Ectodermal cell (in vitro differentiated cells): ENCODE measurements around the gene MTURN. TPM values are rescaled to one million over a fixed set of nuclear protein-coding genes. Genes with fewer than 3 reads are reported as not detected.
"Not testable (repeated sequence)": the region's sequence is repeated elsewhere in the genome, so short reads cannot be mapped to it uniquely, and the experiment has no call there.

Source experiments
- H3K27ac ChIP-seq: 2 replicates; pipeline ENCODE4 v1.7.0; 2013; ENCODE audit warnings: mild to moderate bottlenecking, low read depth, low read length; ENCODE audit not compliant: insufficient read depth, poor library complexity, severe bottlenecking
- H3K27me3 ChIP-seq: 2 replicates; pipeline ENCODE4 v1.7.0; 2013; ENCODE audit warnings: mild to moderate bottlenecking, low read length; ENCODE audit not compliant: insufficient read depth, control insufficient read depth, poor library complexity, severe bottlenecking
- H3K36me3 ChIP-seq: one replicate; pipeline ENCODE4 v1.7.0; 2013; ENCODE audit warnings: low read length; ENCODE audit not compliant: control insufficient read depth, insufficient read depth
- H3K4me1 ChIP-seq: one replicate; pipeline ENCODE4 v1.7.0; 2013; ENCODE audit warnings: low read length; ENCODE audit not compliant: control insufficient read depth, insufficient read depth
- H3K4me3 ChIP-seq: 2 replicates; pipeline ENCODE4 v1.7.0; 2013; ENCODE audit warnings: low read depth, low read length, control low read depth; ENCODE audit not compliant: insufficient read depth
- H3K9me3 ChIP-seq: 2 replicates; pipeline ENCODE4 v1.7.0; 2013; ENCODE audit warnings: mild to moderate bottlenecking, low read length, moderate library complexity; ENCODE audit not compliant: control insufficient read depth
- WGBS, 2 experiments: methylation state at CpG; one replicate each; pipeline ENCODE4 v1.1.7; 2013; ENCODE audit warnings: missing lambda C conversion rate in 2 of 2; 5-methylcytosine and 5-hydroxymethylcytosine counted together
- polyA plus RNA-seq, 4 experiments: library from polyadenylated mRNA; stranded (reverse); fragments of 50-300 nt; gene quantifications; one replicate each; pipeline ENCODE4 v1.2.3, GENCODE V29; 2013

MTURN gene
- 11.1 TPM for polyA plus RNA-seq (2013, experiment 1 of 4)
- polyA plus RNA-seq (2013, experiment 2 of 4), result 8.6 TPM
- polyA plus RNA-seq (2013, experiment 3 of 4), result 7.6 TPM
- polyA plus RNA-seq (2013, experiment 4 of 4), result 9.2 TPM

DNA sequence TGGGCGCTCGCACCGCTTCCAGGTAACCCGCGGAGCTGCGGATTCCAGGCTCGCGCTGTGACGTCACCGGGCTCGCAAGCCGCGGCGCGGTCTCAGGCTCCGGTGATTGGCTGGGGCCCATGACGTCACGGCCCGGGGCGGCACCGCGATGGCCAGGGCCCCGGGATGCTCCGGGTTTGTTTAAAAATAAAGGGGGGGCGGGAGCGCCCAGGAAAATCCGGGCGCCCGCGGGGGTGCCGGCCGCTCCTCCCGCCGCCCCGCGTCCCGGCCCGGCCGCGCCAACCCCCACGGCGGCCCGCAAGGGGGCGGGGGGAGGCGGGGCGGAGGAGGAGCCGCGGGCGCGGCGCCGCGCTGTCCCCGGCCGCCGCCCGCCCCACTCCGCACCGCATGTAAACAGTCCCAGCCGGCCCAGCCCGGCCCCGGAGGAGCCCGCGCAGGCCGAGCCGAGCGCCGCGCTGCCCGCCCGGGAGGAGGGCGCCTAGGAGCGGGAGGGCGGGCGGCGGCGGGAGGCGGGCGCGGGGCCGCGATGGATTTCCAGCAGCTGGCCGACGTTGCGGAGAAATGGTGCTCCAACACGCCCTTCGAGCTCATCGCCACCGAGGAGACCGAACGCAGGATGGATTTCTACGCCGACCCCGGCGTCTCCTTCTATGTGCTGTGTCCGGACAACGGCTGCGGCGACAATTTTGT is at the start of gene MTURN:
Gene MTURN (plus strand): TSS at position 376 of the 690 bp plus-strand sequence. CDS start 151 bp downstream, at position 527.
- no peaks in the 10 kb centered on the region for H3K4me1 ChIP-seq
- H3K9me3 ChIP-seq, result no peaks in the 10 kb centered on the region
- H3K27me3 ChIP-seq, result peaks cover 32% of the 10 kb centered on the region
- no peaks in the 10 kb centered on the region for H3K36me3 ChIP-seq
- H3K4me3 ChIP-seq, result peak within 1 kb of the TSS; percentile 63
- no peak within 1 kb of the TSS for H3K27ac ChIP-seq
- 0% methylated on average over 99 of the region's 99 CpGs for WGBS, 2 experiments

- Histone ChIP-seq H3K9me3 (no peaks in the 10 kb centered on the region), H3K4me1 (no peaks in the 10 kb centered on the region), H3K4me3 (no peak overlapping the region), H3K27ac (no peak overlapping the region), H3K27me3 (no peaks in the 10 kb centered on the region), H3K36me3 (no peaks in the 10 kb centered on the region)
Observed at GRCh38 chr7:30086529-30086928, 48.3 kb upstream of the MTURN start.

DNA sequence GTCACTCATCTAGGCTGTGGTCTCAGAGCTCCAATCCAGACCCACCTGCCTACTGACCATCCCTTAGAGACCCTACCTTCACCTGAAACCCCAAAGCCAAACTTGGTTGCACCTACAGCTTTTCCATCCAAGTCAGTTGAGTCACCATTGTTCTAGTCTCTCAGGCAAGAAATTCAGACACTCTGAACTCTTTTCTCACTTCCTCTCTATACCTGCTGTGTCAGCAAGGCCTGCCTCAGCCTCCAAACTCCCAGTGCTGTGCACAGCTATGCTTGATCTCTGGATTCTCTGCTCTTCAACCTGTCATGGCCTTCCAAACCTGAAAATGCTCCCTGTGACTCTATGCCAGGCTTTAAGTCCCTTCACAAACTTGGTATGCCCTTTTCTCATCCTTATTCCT is 47.4 kb upstream of the MTURN start:
- H3K36me3 ChIP-seq, result no peaks in the 10 kb centered on the region
- no peaks in the 10 kb centered on the region for H3K27me3 ChIP-seq
- no peak overlapping the region for H3K27ac ChIP-seq
- H3K4me1 ChIP-seq, result no peaks in the 10 kb centered on the region
- H3K9me3 ChIP-seq, result no peaks in the 10 kb centered on the region
- H3K4me3 ChIP-seq, result no peak overlapping the region

GRCh38 chr7:30088362-30088761 is 46.4 kb upstream of the MTURN start:
- Histone ChIP-seq H3K4me1 (no peaks in the 10 kb centered on the region), H3K27ac (no peak overlapping the region), H3K36me3 (no peaks in the 10 kb centered on the region), H3K27me3 (no peaks in the 10 kb centered on the region), H3K4me3 (no peak overlapping the region), H3K9me3 (no peaks in the 10 kb centered on the region)

- WGBS, 2 experiments, result 93 to 97% methylated on average over 3 of the region's 3 CpGs
- no peaks in the 10 kb centered on the region for H3K9me3 ChIP-seq
- H3K36me3 ChIP-seq, result no peaks in the 10 kb centered on the region
- H3K4me3 ChIP-seq, result no peak overlapping the region
- H3K4me1 ChIP-seq, result no peaks in the 10 kb centered on the region
- no peak overlapping the region for H3K27ac ChIP-seq
- no peaks in the 10 kb centered on the region for H3K27me3 ChIP-seq
Observed at GRCh38 chr7:30090111-30090510, 44.7 kb upstream of the MTURN start.

DNA sequence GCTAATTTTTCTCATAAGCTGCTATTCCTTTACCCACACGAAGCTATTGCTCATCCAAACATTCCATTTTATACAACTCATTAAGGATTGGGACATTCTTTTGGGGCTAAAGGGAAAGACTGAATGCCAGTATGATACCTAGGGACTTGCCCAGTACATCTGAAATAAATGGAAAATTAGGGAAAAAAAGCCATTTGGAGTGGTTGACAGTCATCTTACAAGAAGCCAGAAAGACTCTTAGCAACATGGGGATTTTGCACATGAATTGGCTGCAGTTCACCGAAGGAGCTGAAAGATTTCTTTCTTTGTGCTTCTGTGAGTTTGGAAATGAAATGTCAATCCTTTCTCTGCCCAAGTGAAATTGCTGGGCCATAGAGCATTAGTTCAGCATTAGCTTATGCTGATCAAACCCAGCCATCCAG is 43.3 kb upstream of the MTURN start:
- H3K4me1 ChIP-seq, result no peaks in the 10 kb centered on the region
- no peak overlapping the region for H3K27ac ChIP-seq
- 59 to 74% methylated on average over 2 of the region's 2 CpGs for WGBS, 2 experiments

GRCh38 chr7:30091987-30092386 is 42.8 kb upstream of the MTURN start:
- Histone ChIP-seq H3K36me3 (no peaks in the 10 kb centered on the region), H3K4me1 (no peaks in the 10 kb centered on the region), H3K9me3 (no peaks in the 10 kb centered on the region), H3K27ac (no peak overlapping the region), H3K4me3 (no peak overlapping the region), H3K27me3 (no peaks in the 10 kb centered on the region)
- WGBS, 2 experiments, result 94 to 96% methylated on average over 5 of the region's 5 CpGs

More for the DNA sequence above, 43.3 kb upstream of the MTURN start:
- H3K27me3 ChIP-seq, result no peaks in the 10 kb centered on the region
- no peaks in the 10 kb centered on the region for H3K36me3 ChIP-seq
- no peaks in the 10 kb centered on the region for H3K9me3 ChIP-seq
- no peak overlapping the region for H3K4me3 ChIP-seq

DNA sequence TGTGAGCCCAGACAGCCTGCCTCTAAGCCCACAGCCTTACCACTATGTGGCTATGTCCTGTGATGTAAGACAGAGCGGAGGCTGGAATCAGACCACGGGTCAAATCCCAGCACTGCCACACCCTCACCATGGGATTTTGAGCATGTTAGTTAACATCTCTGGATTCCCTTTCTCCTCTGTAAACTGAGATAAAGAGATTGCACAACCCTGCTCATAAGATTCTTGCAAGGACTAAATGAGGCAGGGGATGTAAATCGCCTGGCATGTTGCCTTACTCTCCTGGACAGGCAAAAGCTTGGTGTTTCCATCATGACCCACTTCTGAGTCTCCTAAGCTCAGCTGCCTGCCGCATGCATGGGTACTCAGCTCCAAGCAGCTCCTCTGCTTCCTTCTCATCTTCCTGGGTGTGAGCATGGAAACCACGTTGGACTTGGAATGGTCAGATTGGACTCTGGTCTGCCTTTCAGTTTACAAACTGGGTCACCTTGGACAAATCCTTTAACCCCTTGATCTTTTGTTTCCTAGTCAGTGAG is 41.3 kb upstream of the MTURN start:
- Histone ChIP-seq H3K27ac (no peak overlapping the region), H3K36me3 (no peaks in the 10 kb centered on the region), H3K4me1 (no peaks in the 10 kb centered on the region), H3K9me3 (no peaks in the 10 kb centered on the region), H3K27me3 (no peaks in the 10 kb centered on the region), H3K4me3 (no peak overlapping the region)
- WGBS, 2 experiments, result 95 to 99% methylated on average over 5 of the region's 5 CpGs

GRCh38 chr7:30098599-30098998 is 36.2 kb upstream of the MTURN start:
- H3K27me3 ChIP-seq, H3K9me3 ChIP-seq, H3K36me3 ChIP-seq, H3K27ac ChIP-seq, H3K4me3 ChIP-seq, H3K4me1 ChIP-seq: not testable (repeated sequence)
- 95% methylated on average over 21 of the region's 21 CpGs for WGBS, 2 experiments

DNA sequence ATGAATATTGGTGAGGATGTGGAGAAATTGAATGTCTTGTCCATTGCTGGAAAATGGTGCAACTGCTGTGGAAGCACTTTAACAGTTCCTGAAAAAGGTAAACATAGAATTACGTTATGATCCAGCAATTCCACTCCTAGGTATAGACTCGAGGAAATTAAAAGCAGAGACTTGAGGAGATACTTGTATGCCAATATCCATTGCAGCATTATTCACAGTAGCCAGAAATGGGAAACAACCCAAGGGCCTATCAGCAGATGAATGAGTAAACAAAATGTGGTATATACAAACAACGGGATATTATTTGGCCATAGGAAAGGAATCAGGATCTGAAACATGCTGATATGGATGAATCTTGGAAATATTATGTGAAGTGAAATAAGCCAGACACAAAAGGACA is 32.5 kb upstream of the MTURN start:
- no peaks in the 10 kb centered on the region for H3K27me3 ChIP-seq
- 98 to 100% methylated on average over 3 of the region's 3 CpGs for WGBS, 2 experiments
- no peak overlapping the region for H3K27ac ChIP-seq
- no peak overlapping the region for H3K4me3 ChIP-seq
- H3K36me3 ChIP-seq, result no peaks in the 10 kb centered on the region
- no peaks in the 10 kb centered on the region for H3K4me1 ChIP-seq
- peaks cover 2% of the 10 kb centered on the region for H3K9me3 ChIP-seq
